Nephron (organoid): ENCODE data around the gene PUM2.

Experiments used
- H3K27ac Mint-ChIP-seq, 3 experiments: 2 replicates each; pipeline ENCODE4 v1.8.0; 2020; ENCODE audit warnings: mixed read lengths in 3 of 3, mild to moderate bottlenecking in 2 of 3, moderate library complexity in 1 of 3
- H3K27me3 Mint-ChIP-seq: 2 replicates; pipeline ENCODE4 v1.8.0; 2021; ENCODE audit warnings: low read depth, mild to moderate bottlenecking, moderate library complexity, mixed read lengths
- H3K36me3 Mint-ChIP-seq: 2 replicates; pipeline ENCODE4 v1.8.0; 2020; ENCODE audit warnings: low read depth, mixed read lengths
- H3K4me1 Mint-ChIP-seq: 2 replicates; pipeline ENCODE4 v1.8.0; 2020; ENCODE audit warnings: mixed read lengths
- H3K4me3 Mint-ChIP-seq, 3 experiments: 2 replicates each; pipeline ENCODE4 v1.8.0; 2020; ENCODE audit warnings: mild to moderate bottlenecking in 3 of 3, mixed read lengths in 3 of 3, moderate library complexity in 2 of 3
- H3K9me3 Mint-ChIP-seq: 2 replicates; pipeline ENCODE4 v1.8.0; 2020; ENCODE audit warnings: mixed read lengths
- TF ChIP-seq, protein P1 (sequence below), 3 experiments: fragments of 200-600 bp; sonication (generic); IDR thresholded peaks; one replicate each; pipeline ENCODE4 v1.5.0; 2021; ENCODE audit warnings: antibody characterized with exemption in 3 of 3; ENCODE audit not compliant: unreplicated experiment in 3 of 3

The PUM2 gene, protein sequence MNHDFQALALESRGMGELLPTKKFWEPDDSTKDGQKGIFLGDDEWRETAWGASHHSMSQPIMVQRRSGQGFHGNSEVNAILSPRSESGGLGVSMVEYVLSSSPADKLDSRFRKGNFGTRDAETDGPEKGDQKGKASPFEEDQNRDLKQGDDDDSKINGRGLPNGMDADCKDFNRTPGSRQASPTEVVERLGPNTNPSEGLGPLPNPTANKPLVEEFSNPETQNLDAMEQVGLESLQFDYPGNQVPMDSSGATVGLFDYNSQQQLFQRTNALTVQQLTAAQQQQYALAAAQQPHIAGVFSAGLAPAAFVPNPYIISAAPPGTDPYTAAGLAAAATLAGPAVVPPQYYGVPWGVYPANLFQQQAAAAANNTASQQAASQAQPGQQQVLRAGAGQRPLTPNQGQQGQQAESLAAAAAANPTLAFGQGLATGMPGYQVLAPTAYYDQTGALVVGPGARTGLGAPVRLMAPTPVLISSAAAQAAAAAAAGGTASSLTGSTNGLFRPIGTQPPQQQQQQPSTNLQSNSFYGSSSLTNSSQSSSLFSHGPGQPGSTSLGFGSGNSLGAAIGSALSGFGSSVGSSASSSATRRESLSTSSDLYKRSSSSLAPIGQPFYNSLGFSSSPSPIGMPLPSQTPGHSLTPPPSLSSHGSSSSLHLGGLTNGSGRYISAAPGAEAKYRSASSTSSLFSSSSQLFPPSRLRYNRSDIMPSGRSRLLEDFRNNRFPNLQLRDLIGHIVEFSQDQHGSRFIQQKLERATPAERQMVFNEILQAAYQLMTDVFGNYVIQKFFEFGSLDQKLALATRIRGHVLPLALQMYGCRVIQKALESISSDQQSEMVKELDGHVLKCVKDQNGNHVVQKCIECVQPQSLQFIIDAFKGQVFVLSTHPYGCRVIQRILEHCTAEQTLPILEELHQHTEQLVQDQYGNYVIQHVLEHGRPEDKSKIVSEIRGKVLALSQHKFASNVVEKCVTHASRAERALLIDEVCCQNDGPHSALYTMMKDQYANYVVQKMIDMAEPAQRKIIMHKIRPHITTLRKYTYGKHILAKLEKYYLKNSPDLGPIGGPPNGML

DNA sequence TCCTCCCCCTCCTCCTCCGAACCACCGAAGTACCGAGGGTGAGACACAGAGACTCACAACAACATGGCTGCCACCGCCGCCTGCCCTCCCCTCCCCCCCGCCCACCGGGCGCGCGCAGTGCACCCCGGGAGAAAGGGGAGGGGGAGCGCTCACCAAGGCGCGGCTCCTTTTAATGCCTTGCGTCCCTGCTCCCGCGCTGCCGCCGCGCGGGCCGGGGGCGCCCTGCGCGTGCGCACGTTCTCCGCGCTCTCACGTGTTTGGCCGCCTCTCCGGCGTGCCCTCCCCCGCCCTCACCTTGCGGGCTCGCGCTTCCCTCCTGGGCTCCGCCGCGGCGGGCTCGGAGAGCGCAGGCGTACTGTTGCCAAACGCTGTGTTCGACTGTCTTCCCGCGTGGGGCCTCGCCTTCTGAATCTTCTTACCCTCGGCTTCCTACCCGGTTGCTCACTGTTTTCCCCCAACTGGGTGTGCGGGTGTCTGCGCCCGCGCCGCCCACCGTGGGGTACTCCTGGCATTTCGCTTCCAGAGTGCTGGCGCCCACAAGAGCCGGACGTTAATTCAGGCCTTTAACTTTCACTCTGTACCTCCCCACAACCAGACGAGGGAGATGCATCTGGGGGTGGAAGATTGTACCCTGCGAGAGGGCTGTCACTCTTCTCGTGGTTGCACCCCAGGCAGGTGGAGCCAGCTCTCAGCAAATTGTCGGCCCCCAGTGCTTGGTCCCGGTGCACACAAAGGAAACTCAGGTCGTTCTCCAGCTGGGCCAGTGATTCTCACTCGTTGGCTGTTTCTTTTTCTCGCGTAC, at the start of gene PUM2:
Gene PUM2 (minus strand): TSS at position 92 of the 802 bp plus-strand sequence. CDS start 23,484 bp downstream, outside the sequence.
- no peaks in the 10 kb centered on the region for H3K27me3 Mint-ChIP-seq
- no peaks in the 10 kb centered on the region for H3K9me3 Mint-ChIP-seq
- peaks cover 6% of the 10 kb centered on the region for H3K36me3 Mint-ChIP-seq
- peaks cover 47% of the 10 kb centered on the region for H3K4me1 Mint-ChIP-seq
- peak within 1 kb of the TSS in 2 of 3 experiments; percentile 60 to 68 for H3K27ac Mint-ChIP-seq
- TF ChIP-seq, protein P1, sequence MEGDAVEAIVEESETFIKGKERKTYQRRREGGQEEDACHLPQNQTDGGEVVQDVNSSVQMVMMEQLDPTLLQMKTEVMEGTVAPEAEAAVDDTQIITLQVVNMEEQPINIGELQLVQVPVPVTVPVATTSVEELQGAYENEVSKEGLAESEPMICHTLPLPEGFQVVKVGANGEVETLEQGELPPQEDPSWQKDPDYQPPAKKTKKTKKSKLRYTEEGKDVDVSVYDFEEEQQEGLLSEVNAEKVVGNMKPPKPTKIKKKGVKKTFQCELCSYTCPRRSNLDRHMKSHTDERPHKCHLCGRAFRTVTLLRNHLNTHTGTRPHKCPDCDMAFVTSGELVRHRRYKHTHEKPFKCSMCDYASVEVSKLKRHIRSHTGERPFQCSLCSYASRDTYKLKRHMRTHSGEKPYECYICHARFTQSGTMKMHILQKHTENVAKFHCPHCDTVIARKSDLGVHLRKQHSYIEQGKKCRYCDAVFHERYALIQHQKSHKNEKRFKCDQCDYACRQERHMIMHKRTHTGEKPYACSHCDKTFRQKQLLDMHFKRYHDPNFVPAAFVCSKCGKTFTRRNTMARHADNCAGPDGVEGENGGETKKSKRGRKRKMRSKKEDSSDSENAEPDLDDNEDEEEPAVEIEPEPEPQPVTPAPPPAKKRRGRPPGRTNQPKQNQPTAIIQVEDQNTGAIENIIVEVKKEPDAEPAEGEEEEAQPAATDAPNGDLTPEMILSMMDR (IDR thresholded peaks at IDR 0.05; ENCODE audit: unreplicated experiment in 3 of 3) = no peak
- H3K4me3 Mint-ChIP-seq = peak within 1 kb of the TSS; percentile 96 to 98 (median 97)

DNA sequence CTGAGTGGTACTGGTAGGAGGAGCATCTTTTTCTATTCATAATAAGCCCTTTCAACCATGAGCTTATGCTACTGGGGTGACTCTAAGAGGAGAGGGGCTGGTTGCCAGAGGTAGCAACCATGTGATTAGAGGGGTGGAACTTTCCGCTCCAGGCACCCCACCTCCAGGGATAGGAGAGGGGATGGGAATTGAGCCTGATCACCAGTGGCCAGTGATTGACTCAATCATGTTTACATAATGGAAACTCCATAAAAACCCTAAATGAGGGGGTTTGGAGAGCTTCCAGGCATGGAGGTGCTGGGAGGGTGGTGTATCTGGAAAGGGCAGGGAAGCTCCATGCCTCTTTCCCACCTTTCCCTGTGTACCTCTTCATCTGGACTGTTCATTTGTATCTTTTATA, 49.7 kb upstream of the PUM2 start:
- Mint-ChIP-seq H3K27ac (no peak overlapping the region), H3K27me3 (peaks cover 9% of the 10 kb centered on the region), H3K9me3 (no peaks in the 10 kb centered on the region), H3K4me3 (no peak overlapping the region), H3K4me1 (peaks cover 6% of the 10 kb centered on the region), H3K36me3 (no peaks in the 10 kb centered on the region)
- TF ChIP-seq, protein P1 (IDR thresholded peaks at IDR 0.05; ENCODE audit: unreplicated experiment in 3 of 3) = no peak

DNA sequence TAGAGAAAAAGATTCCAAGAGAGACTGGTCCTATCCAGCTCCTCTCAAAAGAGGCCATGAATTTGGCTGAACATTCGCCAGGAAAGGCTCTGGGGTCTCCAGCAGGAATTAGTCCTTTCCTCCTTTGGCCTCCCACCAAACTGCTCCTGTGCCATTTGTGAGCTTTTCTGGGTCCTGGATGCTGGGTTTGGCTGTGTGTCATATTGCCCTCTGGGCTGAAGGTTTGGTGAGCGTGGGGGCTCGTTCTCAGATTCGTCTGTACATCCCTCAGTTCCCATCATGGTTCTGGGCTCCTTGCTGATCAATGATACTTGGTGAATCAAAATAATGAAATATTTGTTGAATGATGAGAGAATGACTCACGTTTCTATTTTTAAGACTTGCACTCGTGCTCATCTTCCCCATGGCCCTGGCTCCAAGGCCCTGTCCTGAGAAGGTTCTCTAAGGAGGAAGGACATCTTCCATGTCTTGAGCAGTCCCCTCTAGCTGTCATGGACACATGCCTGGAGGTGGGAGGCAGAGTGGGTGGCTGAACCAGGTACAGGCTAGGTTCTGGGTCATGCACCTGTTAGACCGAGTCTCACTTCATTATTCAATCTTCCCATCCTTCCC, 48.4 kb upstream of the PUM2 start:
- Mint-ChIP-seq H3K27me3 (peaks cover 9% of the 10 kb centered on the region), H3K27ac (no peak overlapping the region), H3K4me1 (peaks cover 6% of the 10 kb centered on the region), H3K36me3 (no peaks in the 10 kb centered on the region), H3K4me3 (no peak overlapping the region), H3K9me3 (no peaks in the 10 kb centered on the region)
- TF ChIP-seq, protein P1 (IDR thresholded peaks at IDR 0.05; ENCODE audit: unreplicated experiment in 3 of 3) = no peak

DNA sequence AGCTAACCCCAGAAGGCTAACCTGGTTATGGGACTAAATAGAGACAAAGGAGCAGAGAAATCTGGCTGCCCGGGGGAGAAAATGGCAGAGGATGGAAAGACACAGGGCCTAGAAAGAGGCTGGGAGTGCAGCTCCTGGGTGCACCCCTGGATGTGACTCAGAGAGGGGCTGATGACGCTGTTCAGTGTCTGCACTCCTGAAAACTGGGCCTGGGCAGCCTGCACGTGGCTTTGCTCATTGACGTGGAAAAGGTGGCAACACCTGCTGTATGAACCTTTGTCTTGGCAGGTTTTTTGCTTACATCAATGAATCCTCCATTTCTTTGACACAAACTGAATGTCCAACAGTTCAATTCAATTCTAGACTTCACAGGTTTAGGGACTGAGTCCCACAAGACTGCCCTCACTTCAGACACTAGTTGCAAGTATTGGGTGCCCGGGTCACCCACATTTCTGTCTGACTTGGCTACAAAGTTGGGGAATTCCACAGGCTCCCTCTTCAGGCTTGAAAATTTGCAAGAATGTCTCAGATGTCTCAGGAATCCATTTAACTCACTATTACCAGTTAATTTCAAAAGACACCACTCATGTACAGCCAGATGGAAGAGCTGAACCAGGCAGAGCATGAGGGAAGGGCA, 47.3 kb upstream of the PUM2 start:
- Mint-ChIP-seq H3K9me3 (no peaks in the 10 kb centered on the region), H3K4me1 (no peaks in the 10 kb centered on the region), H3K27me3 (peaks cover 16% of the 10 kb centered on the region), H3K36me3 (no peaks in the 10 kb centered on the region), H3K4me3 (no peak overlapping the region), H3K27ac (no peak overlapping the region)
- TF ChIP-seq, protein P1 (IDR thresholded peaks at IDR 0.05; ENCODE audit: unreplicated experiment in 3 of 3) = no peak
